Activated B cell treated with CpG ODN at 0.5 μM for 24 hours (primary cell): Measurements from ENCODE around the gene OGA. TPM values are rescaled to one million over a fixed set of nuclear protein-coding genes. Genes with fewer than 3 reads are reported as not detected.

ENCODE experiments used
- ATAC-seq: fragments of 200-7000 bp; cut with Tn5 transposase; one replicate; pipeline ENCODE4 v1.10.0; 2021; ENCODE audit warnings: low read depth, mild to moderate bottlenecking, moderate library complexity
- CTCF ChIA-PET: fragments of 350-600 bp; sonication (Branson Sonifier 250); formaldehyde crosslinking; loops from one replicate; lab custom pipeline; 2021; ENCODE audit warnings: antibody characterized with exemption; lab: Charles Lee
- POLR2A ChIA-PET: fragments of 350-600 bp; sonication (Branson Sonifier 250); formaldehyde crosslinking; loops from one replicate; lab custom pipeline; 2021; ENCODE audit warnings: antibody characterized with exemption; lab: Charles Lee
- DNase-seq: peaks from one replicate; pipeline ENCODE4 v3.0.0; 2022
- H3K27ac Mint-ChIP-seq: one replicate; pipeline ENCODE4 v1.8.0; 2020; ENCODE audit warnings: mixed read lengths
- H3K27me3 Mint-ChIP-seq: one replicate; pipeline ENCODE4 v1.8.0; 2021; ENCODE audit warnings: mixed read lengths
- H3K36me3 Mint-ChIP-seq: one replicate; pipeline ENCODE4 v1.8.0; 2021; ENCODE audit warnings: low read depth, mixed read lengths
- H3K4me1 Mint-ChIP-seq: one replicate; pipeline ENCODE4 v1.8.0; 2021; ENCODE audit warnings: mixed read lengths
- H3K4me3 Mint-ChIP-seq: one replicate; pipeline ENCODE4 v1.8.0; 2020; ENCODE audit warnings: mild to moderate bottlenecking, mixed read lengths
- H3K9me3 Mint-ChIP-seq: one replicate; pipeline ENCODE4 v1.8.0; 2020; ENCODE audit warnings: mixed read lengths
- intact Hi-C: fragments of 100-400 bp; cut with micrococcal nuclease; formaldehyde crosslinking; loops from one replicate; pipeline ENCODE4 v1.15.1; 2024
- total RNA-seq: library from RNA; stranded (reverse); gene quantifications from 2 replicates; pipeline ENCODE4 v1.2.3, GENCODE V29; 2022
- TF ChIP-seq, protein P1 (sequence below): fragments of 200-600 bp; IDR thresholded peaks from one replicate; pipeline ENCODE4 v1.8.0; 2022; ENCODE audit warnings: antibody characterized with exemption, mild to moderate bottlenecking

Gene OGA
- total RNA-seq, 1 donor from 2014 or later, result 271 TPM

DNA sequence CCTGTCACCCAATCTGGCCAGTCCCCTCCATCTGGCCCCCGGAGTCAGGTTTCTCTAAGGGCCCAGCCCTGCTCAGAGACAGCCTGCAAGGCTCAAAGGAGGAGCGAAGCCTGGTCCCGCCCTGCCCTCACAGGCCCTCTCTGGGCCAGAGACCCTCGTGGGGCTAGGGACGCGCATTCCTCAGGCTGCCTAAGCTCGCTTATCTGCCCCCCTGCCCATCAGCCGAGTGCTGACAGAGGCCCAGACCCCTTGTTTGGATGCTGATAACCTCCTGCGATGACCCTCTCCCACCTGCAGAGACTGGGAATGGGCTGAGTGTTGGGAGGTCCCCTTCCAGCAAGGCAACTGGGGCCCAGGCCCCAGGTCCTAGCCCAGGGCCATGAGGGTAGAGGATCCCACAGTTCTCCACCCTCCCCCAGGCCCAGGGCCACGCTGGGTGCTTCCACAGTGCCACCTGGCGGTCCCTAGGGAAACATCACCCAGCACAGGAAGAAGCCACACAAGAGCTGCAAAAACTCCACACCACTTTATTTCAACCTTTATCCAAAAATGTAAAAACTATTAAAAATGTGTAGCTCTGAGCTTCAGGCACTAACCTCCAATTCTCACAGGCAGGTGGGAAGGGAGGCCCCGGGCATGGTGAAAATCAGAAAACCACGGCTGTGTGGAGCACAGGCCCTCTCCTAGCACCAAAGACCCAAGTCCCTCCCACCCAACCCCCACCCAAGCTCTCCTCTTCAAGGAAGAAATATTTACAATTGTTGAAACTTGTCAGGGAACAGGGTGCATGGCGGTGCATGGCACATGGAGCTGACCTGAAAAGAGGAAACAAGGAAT, 37.2 kb downstream of the OGA start:
- H3K9me3 Mint-ChIP-seq, result no peaks in the 10 kb centered on the region
- peak overlapping the region; percentile 4 for H3K27ac Mint-ChIP-seq
- H3K27me3 Mint-ChIP-seq, result peaks cover 18% of the 10 kb centered on the region

DNA sequence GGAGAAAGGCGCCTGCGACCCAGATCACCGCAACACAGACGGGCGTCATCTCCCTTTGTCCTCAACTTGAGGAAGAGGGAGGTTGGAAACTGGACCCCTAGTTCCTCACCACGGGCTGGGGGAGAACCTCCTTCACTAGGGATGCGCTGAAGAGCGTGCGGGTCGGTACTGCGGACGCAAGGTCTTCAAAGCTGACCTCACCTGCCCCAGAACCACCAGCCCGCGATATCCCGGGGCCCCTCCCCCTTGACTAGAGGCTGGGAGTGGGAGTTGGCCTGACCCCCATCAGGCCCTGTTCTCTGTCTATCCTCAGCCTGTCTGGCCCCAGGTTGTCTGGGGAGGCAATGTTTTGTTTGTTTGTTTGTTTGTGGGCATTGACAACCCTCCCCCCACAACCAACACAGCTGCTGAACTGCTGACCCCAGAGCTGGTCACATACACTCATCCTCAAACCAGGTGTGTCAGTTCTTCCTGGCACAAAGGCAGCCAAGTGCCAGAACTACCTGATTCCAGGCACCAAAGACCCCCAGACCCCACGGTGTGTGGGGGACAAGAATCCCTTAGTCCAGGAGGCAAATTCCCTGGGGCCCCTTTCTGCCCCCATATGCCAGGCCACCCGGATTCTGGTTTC, 37.9 kb downstream of the OGA start:
- no peak overlapping the region for H3K27ac Mint-ChIP-seq

More for the DNA sequence above, 37.2 kb downstream of the OGA start:
- peak; percentile 58 for ATAC-seq
- ChIA-PET CTCF (interaction anchor here (0.6 to 2.6 kb wide), 19 partner anchors 9 to 570 kb away, joined by 3 to 16 read pairs (median 4); partner anchors contain the start of gene OGA), POLR2A (interaction anchor here (0.6 to 6.7 kb wide), 3 partner anchors 23 to 507 kb away, joined by 3 to 43 read pairs (median 5); partner anchors contain the start of gene OGA)
- intact Hi-C loops, result loop anchor here (1.0 to 5.0 kb wide), 9 partner anchors 60 to 620 kb away; partner anchors contain the start of genes BTRC, DPCD and POLL
- H3K4me3 Mint-ChIP-seq, result peak overlapping the region; percentile 57
- DNase-seq, result peak; percentile 61
- TF ChIP-seq, protein P1, sequence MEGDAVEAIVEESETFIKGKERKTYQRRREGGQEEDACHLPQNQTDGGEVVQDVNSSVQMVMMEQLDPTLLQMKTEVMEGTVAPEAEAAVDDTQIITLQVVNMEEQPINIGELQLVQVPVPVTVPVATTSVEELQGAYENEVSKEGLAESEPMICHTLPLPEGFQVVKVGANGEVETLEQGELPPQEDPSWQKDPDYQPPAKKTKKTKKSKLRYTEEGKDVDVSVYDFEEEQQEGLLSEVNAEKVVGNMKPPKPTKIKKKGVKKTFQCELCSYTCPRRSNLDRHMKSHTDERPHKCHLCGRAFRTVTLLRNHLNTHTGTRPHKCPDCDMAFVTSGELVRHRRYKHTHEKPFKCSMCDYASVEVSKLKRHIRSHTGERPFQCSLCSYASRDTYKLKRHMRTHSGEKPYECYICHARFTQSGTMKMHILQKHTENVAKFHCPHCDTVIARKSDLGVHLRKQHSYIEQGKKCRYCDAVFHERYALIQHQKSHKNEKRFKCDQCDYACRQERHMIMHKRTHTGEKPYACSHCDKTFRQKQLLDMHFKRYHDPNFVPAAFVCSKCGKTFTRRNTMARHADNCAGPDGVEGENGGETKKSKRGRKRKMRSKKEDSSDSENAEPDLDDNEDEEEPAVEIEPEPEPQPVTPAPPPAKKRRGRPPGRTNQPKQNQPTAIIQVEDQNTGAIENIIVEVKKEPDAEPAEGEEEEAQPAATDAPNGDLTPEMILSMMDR, result no peak
- H3K4me1 Mint-ChIP-seq, result peaks cover 59% of the 10 kb centered on the region
- peaks cover 24% of the 10 kb centered on the region for H3K36me3 Mint-ChIP-seq

DNA sequence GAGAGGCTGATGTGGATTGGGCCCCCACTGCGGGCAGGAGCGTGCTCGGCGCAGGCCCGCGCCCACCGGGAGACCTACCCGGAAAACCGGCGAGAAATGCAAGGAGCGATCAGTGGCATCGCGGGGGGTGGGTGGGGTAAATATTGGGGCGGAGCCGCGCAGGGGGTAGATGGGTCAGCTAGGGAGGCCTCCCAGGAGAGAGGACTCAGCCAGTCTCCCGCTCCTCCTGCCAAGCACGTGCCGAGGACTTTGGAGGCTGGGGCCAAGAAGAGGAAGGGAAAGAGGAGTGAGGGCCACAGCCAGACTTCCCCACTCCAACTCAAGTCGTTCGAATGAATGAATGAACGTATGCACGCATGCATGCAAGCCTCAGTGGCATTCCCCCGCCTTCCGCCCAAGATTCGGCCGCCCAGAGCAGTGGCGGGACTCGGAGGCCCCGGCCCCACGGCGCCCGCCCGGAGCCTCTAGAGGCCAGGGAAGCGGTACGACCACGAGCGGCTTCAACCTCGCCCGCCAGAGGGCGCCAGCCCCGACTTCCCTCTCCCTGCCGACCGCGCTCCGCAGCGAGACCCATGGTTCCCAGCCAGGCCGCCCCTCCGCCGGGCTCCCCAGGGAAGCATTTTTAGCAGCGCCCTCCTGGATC, 38.6 kb downstream of the OGA start:
- TF ChIP-seq, protein P1, result peak; percentile 63
- ChIA-PET CTCF (interaction anchor here (0.9 to 2.0 kb wide), 6 partner anchors 7 to 177 kb away, joined by 3 to 16 read pairs (median 6); no protein-coding TSS in a partner anchor), POLR2A (interaction anchor here (0.6 to 6.7 kb wide), 2 partner anchors 38 to 616 kb away, joined by 7 to 43 read pairs; partner anchors contain the start of gene OGA)
- ATAC-seq (peak; percentile 60), DNase-seq (peak; percentile 84)
- intact Hi-C loops, result loop anchor here (1.0 to 5.0 kb wide), 8 partner anchors 61 to 618 kb away; partner anchors contain the start of genes BTRC, DPCD and POLL
- Mint-ChIP-seq H3K4me1 (peaks cover 68% of the 10 kb centered on the region), H3K27ac (no peak overlapping the region), H3K36me3 (peaks cover 10% of the 10 kb centered on the region), H3K9me3 (no peaks in the 10 kb centered on the region), H3K27me3 (peaks cover 20% of the 10 kb centered on the region), H3K4me3 (peak overlapping the region; percentile 83)

More for the DNA sequence above, 37.9 kb downstream of the OGA start:
- H3K27me3 Mint-ChIP-seq, result peaks cover 18% of the 10 kb centered on the region
- peak overlapping the region; percentile 83 for H3K4me3 Mint-ChIP-seq
- ATAC-seq (no peak), DNase-seq (no peak)
- no peaks in the 10 kb centered on the region for H3K9me3 Mint-ChIP-seq
- peaks cover 62% of the 10 kb centered on the region for H3K4me1 Mint-ChIP-seq
- ChIA-PET POLR2A (interaction anchor here (6.7 kb wide), 1 partner anchor 37 kb away, joined by 43 read pairs; the partner anchor contains the start of gene OGA), CTCF (interaction anchor here (0.6 to 2.6 kb wide), 10 partner anchors 8 to 405 kb away, joined by 3 to 16 read pairs (median 6); partner anchors contain the start of gene OGA)
- peaks cover 17% of the 10 kb centered on the region for H3K36me3 Mint-ChIP-seq
- TF ChIP-seq, protein P1, result no peak
- intact Hi-C loops, result loop anchor here (1.0 to 5.0 kb wide), 7 partner anchors 60 to 619 kb away; partner anchors contain the start of genes BTRC, DPCD and POLL

DNA sequence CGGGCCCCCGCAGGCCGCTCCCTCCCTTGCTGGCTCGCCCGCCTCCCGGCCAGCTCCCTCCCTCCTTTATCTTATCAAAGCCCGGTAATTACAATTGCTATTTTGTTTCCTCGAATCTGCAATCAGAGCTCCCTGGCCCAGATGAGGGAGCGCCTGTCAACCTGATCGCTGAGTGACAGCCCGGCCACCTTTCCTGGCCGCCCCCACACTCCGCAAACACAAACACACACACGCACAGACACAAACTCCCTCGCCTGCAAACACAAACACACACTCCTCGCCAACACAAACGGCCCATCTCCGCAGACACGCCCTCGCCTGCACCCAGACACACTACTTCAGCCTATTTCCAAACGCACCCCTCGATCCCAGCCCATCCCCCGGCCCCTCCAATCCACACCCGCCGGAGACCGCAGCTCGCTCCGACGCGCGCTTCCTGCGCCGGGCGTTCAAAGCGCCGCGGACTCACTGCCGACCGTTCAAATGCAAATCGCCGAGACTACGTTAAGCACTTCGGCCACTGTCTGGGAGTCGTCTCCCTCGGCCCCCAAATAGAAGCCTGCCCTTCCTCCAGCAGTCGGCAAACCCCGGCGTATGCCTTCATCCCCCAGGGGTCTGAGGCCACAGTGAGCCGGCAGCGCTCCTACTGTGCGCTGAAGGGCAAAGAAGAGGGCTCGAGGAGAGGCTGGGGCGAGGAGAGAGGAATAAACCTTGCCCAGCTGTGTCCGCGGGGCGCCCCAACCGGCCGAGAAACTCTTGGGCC, 39.3 kb downstream of the OGA start:
- Mint-ChIP-seq H3K27ac (peak overlapping the region; percentile 1), H3K4me1 (peaks cover 70% of the 10 kb centered on the region), H3K9me3 (no peaks in the 10 kb centered on the region), H3K36me3 (peaks cover 4% of the 10 kb centered on the region), H3K27me3 (peaks cover 26% of the 10 kb centered on the region), H3K4me3 (peak overlapping the region; percentile 83)
- TF ChIP-seq, protein P1, result no peak
- ChIA-PET CTCF (interaction anchor here (0.9 to 1.2 kb wide), 4 partner anchors 61 to 297 kb away, joined by 3 to 7 read pairs (median 4); no protein-coding TSS in a partner anchor), POLR2A (interaction anchor here (0.6 to 1.3 kb wide), 3 partner anchors 39 to 868 kb away, joined by 3 to 7 read pairs (median 3); partner anchors contain the start of gene OGA)
- intact Hi-C loops, result loop anchor here (1.0 kb wide), 1 partner anchor 85 kb away; no protein-coding TSS in a partner anchor
- DNase-seq (peak; percentile 46), ATAC-seq (peak; percentile 7)
